Colon (tissue), 2 donors: ENCODE results near the gene RHEBL1.
"Not testable (repeated sequence)": the region's sequence is repeated elsewhere in the genome, so short reads cannot be mapped to it uniquely, and the experiment has no call there.

ENCODE experiments used
- FAIRE-seq: peaks from 2 replicates; lab custom pipeline; 2012; peaks lifted over from hg19 to GRCh38; lab: Jason Lieb, UNC
- donor health status: control.
- donor health status: control.

RHEBL1 gene

DNA sequence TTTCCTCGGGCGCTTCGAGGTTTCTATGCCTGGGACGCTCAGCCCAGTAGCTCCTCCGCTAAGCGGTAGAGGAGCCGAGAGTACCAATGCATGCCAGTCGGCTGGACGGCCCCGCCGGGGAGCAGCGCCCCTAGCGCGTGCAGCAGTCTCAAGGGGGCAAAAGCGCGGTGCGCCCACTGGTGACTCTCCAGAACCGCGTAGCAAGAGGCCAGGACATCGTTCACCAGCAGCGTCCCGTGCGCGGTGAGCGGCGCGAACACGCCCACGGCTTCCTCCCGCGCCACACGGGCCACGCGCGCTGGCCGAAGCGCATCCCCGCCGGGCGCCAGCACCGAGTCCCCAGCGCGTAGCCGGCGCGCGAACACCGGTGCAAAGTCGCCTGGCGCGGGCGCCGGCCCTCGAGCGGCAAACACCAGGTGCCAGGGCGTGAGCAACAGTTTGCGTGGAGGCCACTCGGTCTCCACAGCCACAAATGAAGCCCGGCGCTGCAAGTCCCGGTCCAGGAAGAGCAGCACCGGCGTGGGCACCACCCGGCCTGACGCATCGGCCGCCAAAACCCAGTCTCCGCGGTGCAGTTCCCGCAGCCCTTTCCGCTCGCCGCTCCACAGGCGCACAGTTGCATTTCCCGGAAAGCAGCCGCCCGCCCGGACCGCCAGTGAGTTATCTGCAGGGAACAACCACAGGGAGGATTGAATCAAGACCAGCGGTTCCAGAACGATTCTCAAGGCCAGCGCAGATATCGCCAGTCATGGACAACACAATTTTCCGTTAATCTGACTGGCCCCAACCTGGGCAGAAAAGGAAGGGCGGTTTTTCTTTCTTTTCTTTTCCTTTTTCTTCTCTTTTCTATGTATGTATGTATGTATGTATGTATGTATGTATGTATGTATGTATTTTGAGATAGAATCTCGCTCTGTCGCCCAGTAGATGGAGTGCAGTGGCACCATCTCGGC, 20.3 kb upstream of the RHEBL1 start:
- FAIRE-seq, result no peak

DNA sequence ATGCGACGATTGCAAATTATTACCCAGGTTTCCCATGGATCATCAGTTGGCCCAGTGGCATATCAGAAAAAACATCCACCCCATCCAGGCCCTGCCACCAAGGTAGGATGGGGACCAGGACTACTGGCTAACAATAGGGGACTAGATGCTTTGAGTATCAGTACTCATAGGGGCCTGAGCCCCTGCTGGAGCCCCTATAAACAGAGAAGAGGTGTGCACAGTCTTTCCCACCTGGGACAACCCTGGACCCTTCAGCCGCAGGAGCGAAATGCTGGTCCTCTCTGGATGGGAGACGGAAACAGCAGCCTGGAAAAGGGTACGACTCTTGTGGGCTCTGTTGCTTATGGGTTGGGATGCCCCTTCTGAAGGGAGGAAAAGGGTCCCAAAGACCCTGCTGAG, 19.2 kb upstream of the RHEBL1 start:
- no peak for FAIRE-seq

DNA sequence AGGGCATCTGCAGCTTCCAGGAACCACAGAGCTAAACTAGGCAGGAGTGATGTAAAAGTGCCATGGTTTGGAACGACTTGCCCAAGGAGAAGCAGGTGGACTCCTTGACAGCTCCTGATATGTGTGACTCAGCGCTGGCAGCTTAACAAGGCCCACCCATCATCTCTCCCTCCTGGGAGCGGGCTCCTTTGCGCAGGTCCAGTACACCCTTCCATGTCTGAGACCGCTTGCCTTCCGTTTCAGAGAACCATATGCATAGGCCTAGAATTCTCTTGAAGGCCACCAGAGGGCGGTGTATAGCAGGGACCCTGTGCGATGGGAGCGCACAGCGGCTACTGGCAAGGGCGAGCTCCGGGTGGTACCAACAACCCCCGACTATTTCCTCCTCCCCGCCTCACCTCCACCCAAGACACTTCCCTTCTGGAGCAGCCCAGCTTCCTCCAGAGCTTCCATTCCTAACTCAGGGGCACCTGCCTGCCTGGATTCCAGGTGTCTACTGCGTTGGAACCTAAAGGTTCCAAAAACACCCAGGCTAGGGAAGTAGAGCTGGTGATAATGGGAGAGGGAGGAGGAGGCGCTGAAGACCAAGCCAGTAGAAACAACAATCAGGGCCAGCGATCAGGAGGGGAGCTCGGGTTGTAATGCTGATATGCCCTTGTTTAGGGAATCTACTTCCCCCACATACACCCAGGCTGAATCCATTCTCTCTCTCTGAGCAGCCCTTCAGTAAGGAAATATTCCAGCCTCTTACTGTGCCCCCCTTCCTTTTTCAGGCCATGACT, 18.6 kb upstream of the RHEBL1 start:
- no peak for FAIRE-seq

DNA sequence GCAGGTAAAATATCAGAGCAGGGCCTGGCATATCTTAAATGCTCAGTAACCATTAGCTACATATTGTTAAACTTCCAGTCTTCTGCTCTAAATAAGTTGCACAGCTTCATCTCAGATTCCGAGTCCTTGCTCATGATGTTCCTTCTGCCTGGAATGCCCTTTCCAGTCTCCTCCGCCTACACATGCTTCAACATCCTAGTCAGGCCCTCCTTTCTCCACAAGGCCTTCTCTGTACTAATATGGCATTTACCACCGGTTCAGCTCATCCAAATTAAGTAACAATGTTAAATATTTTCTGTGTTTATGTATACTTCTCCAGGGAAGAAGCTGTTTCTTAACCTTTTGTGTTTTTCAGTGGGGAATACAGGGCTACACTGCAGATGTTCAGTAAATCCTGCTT, 16.3 kb upstream of the RHEBL1 start:
- FAIRE-seq, result no peak

DNA sequence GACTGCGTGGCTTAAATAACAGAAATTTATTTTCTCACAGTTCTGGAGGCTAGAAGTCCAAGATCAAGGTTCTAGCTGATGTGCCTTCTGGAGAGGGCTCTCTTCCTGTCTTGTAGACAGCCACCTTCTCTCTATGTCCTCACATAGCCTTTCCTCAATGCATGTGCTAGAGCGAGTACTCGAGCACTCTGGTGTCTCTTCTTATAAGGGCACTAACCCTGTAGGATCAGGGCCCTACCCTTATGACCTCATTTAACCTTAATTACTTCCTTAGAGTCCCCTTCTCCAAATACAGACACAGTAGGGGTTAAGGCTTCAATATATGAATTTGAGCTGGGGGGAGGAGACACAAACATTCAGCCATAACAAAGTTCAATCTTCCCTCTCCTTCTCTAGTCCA, 14.7 kb upstream of the RHEBL1 start:
- no peak for FAIRE-seq

DNA sequence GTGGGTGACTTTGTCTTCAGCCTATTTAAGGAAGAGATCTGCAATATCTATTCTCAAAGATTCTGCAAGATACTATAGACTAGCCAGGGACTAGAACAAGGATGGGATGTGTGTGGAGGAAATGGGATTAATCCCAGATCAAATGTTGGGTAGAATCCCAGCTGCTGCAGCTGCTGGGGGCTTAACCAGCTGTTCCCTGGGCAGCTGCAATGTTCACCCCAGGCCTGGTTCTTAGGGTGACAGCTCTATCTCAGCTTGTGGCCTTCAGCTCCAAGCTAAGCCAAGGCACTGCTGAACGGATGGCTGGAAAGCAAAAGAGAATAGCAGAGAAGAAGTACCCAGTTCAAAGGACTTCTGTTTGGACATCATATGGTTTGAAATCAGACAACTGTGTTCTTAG, 10.0 kb upstream of the RHEBL1 start:
- no peak for FAIRE-seq

DNA sequence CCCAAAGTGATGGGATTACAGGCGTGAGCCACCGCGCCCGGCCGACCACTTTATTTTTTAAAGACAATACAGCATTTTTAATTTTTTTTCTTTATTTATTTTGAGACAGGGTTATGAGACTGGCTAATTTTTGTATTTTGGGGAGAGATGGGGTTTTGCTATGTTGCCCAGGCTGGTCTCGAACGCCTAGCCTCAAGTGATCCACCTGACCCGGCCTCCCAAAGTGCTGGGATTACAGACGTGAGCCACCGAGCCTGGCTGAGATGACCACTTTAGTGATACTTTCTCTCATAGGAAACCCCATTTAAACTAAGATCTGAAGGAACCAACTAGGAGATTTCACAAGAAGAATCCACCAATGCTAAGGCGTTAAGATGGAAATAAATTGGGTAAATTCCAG, 1.2 kb upstream of the RHEBL1 start:
- FAIRE-seq, result no peak

DNA sequence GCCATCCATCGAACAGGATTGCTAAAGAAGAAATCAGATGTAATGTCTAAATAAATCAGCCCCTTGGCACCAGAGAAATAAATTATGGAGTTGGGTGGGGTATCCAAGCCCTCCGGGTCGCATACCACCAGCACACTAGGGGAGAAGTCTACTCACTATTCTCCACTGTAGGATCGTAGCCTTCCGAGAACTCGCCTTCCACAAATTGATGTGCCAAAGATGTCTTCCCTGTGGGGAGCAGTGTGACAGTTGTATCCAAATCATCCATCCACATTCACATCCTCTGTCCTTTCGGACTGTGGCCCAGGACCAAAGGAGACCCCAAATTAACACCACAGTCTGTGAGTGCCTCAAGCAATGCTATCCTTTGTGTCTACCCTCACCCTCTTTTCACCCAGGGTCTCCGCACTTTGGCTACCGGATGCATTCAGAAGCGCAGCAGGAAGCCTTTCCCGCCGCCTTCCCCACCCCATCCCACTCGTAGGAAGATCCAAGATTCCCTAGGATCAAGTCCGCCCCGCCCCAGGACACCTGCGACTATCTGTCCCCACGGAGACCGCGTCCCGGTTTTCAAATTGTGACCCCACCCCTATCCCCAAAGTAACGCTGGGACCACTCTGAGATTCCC, 786 bp downstream of the RHEBL1 start:
- no peak for FAIRE-seq

DNA sequence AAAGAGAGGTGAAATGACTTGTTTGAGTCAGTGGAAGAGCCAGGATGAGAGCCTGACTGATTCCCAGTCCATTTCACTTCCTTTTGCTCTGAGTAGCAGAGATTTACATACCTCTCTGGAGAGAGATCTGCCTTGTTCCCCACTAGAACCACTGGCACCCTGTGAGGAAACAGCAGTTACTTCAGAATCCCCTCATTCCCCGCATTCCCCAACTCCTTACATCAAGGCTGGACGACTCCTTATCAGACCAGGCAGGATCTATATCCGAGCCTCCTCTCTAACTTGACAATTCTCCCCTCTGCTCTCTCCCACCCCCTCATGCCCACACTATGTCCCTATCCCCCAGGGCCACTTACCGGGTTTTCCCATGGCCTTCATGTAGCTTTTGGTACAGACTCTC, 3.7 kb downstream of the RHEBL1 start:
- no peak for FAIRE-seq

DNA sequence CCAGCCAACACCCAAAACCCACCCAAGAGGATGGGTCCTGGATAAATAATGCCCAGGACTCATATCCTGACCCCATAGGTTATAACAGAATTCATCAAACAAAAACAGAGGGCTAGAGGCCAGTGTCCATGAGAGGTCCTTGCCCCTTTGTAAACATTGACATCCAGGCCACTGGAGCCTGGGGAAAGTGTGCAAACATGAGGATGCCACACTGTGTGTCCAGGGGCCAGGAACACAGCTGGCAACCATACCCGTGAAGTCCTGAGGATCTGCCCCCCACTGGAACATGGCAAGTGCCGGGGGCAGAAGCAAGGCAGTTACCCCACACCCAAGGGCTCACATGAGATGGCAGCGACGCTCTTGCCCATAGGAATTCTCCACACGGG, 5.0 kb downstream of the RHEBL1 start:
- FAIRE-seq, result no peak

DNA sequence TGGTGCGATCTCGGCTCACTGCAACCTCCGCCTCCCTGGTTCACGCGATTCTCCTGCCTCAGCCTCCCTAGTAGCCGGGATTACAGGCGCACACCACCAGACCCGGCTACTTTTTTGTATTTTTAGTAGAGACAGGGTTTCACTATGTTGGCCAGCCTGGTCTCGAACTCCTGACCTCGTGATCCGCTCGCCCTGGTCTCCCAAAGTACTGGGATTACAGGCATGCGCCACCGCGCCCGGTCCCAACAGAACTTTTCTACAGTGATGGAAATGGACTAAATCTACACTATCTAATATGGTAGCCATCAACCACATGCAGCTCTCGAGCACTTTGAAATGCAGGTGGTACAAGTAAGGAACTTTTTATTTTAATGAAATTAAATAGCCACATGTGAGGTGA, 7.9 kb downstream of the RHEBL1 start:
- not testable (repeated sequence) for FAIRE-seq

DNA sequence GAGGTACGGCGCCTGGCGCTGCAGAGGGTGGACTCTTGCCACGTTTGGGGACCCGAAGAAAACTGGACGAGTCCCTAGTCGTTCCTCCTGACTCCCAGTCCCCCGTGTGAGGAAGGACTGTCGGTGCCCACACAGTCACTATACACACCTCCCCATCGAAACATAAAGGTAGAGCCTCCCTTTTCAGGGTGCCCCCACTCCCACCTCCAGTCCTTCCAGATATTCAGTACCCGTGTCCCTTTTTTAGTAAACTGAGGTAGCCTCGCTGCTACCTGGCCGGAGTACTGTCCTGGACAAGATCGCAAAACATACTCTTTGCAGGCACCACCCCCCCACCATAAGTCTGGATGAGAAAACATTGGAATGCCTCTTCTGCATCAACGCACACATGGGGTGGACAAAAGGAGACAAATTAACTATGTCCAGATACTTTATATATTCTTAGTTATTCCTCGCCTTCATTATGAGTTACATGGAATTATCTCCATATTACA, 8.6 kb downstream of the RHEBL1 start:
- FAIRE-seq, result no peak

DNA sequence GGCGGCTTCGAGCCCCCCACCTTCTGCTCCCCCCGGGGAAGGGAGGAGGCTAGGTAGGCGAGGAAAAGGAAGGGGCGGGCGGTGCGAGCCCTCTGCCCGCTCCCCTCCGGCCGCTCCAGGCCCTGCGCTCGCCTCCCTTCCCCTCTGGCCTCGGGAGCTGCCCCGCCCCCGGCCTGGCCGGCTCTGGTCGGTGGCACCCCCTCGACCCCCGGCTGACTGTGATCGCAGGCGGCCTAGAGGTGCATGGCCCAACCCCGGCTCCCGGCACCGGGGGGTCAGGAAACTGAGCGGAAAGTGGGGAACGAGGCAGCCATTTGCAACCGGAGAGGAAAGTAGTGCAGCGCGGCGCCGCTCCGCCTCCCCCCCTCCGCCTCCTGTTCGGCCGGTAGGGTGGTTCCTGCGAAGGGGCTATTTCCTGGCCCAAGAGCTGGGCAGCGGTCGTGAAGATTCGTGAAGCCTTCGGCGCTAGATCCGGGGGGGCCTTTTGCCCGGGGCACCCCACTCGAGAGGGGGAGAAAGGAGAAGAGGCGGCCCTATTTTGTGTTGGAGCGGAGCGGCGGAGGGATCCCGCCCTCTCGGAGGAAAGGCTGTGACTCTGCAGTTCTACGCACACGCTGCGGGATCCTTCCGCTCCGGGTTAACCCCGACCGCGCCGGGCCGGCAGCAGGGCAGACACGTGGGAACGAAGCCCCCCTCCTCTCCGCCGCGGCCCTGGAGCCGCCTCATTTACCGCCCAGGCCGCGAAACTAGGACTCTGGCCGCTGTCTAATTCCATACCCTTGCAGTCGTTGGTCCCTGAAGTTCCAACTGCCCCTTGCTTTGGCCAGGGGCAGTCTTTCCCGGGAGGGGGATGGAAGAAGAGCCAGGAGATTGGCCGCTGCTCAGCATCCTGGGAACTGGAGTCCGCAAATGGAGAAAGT, 9.3 kb downstream of the RHEBL1 start, which contains the start of gene KMT2D:
Gene KMT2D (minus strand): TSS at position 558 of the 920 bp plus-strand sequence. CDS start 5,470 bp downstream, outside the sequence.
- FAIRE-seq, result no peak

DNA sequence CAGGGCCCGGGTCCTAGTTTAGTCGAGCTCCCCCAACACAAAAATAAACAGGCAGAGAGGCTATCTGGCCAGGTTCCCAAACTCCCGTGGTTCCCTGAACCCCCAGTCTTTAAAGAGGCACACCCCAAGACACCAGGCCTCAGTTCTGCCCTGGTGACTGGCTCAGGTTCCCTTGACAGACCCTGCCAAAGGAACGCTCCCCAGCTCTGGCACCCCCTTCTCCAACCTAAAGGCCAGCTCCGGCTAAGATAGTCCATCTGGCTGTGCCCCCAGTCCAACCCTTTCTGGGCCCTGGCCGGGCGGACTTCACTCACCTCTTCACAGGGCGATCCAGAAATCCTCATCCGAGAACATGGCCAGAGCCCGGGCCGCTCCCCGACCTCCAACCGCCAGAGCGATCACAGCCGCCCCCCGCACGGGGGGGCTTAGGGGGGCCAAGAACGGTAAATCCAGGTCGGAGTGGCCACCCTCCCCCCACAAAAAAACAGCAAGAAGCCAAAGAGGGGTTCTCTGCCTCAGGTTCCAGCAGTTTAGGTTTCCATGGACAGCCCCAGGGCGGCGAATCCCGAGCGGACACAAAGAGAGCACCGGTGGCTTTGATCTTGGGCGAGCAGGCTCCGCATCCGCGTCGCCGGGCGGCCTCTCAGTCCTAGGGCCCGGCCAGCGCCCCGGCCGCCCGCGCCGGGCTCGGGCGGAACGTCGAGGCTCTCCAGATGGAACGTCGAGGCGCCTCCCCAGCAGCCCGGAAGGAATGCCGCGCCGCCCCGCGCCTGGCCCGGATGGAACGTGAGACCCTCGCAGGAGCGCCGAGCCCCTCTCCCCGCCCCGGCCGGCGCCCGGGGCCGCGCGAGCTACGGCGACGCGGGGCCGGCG, 10.2 kb downstream of the RHEBL1 start:
- FAIRE-seq, result no peak

DNA sequence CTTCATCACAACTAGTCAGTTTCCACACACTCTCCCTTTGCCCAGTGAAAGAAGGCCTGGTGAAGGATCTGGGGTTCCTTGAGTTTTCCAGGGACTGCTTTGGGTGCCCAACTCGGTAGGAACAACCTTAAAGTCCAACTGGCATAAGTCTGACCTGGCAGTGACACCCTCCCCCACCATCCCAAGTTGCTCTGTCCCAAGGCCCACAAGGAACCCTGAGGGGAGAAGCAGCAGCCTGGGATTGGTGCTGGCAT, 10.8 kb downstream of the RHEBL1 start:
- FAIRE-seq, result no peak

DNA sequence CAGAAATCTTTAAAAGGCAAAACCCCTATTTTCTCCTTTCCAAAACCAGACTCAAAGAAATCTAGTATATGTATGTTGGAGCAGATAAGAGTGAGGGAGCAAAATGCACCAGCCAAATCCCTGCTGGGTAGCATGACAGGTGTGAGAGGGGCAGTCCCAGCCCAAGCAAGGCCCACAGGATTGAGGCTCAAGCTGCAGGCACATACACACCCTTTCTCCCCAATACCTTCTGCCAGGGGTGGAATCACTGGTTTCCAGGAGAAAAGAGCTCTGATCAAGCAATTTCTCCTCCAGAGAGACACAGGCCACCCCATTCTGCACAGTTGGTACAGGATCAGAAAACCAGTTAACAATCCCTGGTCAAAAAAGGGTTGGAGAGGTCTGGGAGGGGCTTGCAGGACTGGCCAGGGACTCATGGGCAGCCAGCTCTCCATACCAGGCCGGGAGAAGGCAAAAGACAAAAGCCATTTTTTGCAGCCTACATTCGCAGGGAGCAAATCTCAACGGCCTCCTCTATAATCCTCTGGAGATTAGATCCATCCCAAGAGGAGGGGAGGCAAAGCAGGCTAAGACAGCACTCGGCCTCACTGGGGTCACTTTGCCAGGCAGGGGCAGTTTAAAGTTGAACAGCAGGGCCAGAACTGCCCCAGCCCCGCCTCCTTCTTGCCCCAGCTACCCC, 11.3 kb downstream of the RHEBL1 start:
- FAIRE-seq, result no peak

DNA sequence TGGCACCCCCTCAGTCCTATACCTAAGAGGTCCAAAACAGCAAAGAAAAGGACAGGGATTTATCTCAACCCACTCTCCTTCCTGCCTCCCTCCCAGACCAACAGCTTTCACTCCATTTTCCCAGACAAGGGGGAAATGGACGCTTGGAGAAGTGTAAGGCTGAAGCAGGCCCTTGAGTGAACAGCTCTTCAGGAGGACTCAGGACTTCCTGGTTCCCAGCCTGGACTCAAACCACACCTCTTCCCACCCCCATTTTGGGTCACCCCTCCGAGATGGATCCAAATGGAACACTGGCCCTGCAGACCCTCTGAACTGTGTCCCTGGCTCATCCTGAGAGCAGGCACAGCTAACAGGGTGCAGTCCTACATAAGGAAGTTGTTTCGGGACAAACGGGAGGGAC, 11.9 kb downstream of the RHEBL1 start:
- no peak for FAIRE-seq

DNA sequence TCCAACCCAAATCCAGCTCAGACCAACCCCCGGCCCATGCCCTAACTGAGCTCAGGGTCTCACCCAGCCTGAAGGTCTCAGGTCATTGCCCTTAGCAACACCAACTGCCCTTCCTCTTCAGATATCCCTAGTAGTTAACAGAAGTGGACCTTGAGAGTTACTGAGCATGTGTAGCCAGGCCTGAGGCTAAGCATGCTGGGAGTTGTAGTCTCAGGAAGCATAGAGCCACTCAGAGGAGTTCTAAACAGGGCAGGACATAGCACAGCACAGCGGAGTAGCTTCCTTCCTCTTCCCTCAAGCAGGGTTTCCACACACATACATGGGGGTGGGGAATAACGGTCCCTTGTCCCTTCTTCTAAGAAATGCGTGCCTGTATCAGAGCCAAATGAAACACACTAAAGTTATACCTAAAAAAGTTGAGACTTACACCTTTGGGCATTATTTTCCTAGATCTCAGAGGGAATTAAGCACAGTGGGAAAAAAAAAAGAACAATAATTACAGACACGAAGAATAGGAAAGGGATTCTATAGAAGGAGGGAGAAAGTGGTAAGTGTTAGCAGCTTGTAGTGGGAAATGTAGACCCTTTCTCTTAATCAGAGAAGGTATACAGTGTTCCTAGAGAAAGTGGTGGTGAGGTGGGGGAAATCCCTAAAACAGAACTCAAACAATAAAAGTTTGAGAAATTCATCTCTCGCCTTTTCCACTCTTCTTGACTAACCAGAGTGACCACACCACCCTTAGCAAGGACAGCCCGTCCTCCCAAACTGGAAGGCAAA, 13.6 kb downstream of the RHEBL1 start:
- FAIRE-seq, result no peak

DNA sequence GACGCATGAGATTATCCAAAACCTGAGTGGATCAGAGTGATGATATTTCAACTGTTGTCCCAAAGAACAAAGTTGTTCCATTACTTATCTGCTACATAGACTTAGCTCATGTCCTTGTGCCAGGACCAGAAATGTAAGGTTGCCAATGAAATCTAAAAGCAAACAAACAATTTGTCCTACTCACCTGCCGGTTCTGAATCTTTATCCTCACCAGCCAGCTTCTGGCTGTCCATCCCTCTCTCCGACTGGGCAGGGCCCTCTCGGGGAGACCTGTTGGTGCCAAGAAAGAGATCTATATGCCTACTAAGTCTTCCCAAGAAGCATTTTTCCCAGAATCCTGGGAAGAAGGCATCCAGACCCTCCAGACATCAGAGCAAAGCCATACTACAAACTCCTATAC, 14.7 kb downstream of the RHEBL1 start:
- no peak for FAIRE-seq
